Measurements from ENCODE around the gene GPRC5C. TPM values are rescaled to one million over a fixed set of nuclear protein-coding genes. Genes with fewer than 3 reads are reported as not detected.

GPRC5C gene
- total and polyA plus RNA-seq, 2 of the 8 experiments (the other 6 are each of a cell fraction or from before 2014, with no cell fraction given): 18.3 to 55.8 TPM

DNA sequence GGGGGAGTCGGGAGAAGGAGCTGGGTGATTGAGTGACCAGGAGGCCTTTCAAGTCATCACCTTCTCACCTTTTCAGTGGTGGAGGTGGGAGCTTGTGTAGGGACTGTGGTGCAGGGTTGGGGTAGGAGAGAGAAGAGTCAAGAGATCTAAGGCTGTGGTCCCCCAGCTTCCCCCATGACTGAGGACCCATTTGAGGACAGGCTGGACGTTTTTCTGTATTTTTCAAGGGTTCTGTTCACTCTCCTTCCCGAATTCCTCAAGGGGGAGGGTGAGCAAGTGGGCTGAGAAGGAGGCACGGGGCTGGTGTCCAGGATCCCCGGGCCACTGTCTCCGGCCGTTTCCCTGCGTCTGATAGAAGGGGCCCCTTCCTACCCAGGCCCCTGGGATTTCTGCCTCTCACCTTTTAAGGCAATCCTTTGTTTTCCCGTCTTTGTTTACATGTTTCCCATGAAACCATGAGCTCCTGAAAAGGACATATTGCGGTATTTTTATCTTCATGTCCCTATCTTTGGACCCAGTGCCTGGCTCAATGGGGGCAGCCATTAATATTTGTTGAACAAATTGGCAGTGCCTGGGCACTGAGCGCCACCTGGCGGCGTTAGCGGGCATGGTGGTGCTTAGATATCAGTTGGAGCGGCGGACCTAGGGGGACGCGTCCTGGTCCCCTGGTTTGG, 25.4 kb downstream of the GPRC5C start (continued):
- TF ChIP-seq EZH2 (IDR thresholded peaks at IDR 0.05; ENCODE audit: low read depth, low read length, severe bottlenecking) (no peak), EP300 (IDR thresholded peaks at IDR 0.05; ENCODE audit: borderline replicate concordance in 1 of 2, low read depth in 2 of 2, low read length in 2 of 2) (no peak), RXRA (IDR thresholded peaks at IDR 0.05; ENCODE audit: insufficient read depth, low read depth, low read length) (no peak), MAFK (IDR thresholded peaks at IDR 0.05; ENCODE audit: low read depth, low read length) (no peak), CBX5 (IDR thresholded peaks at IDR 0.05; ENCODE audit: low read depth, low read length) (no peak), CTBP2 (IDR thresholded peaks at IDR 0.05; ENCODE audit: borderline replicate concordance, insufficient read depth, insufficient read length, low read length) (no peak)
